CD8-positive, alpha-beta memory T cell (primary cell): ENCODE measurements around the gene CDK5RAP2. TPM values are rescaled to one million over a fixed set of nuclear protein-coding genes. Genes with fewer than 3 reads are reported as not detected.
A peak's percentile ranks its signal among the peaks of the same experiment; 100 is the strongest.
"Not testable (repeated sequence)": the region's sequence is repeated elsewhere in the genome, so short reads cannot be mapped to it uniquely, and the experiment has no call there.

Experiments
- CTCF ChIA-PET: fragments of 350-600 bp; sonication (Branson Sonifier 250); formaldehyde crosslinking; loops from one replicate; lab custom pipeline; 2021; ENCODE audit warnings: antibody characterized with exemption; lab: Charles Lee
- POLR2A ChIA-PET: fragments of 350-600 bp; sonication (Branson Sonifier 250); formaldehyde crosslinking; loops from one replicate; lab custom pipeline; 2021; ENCODE audit warnings: antibody characterized with exemption; lab: Charles Lee
- DNase-seq, 5 donors: peaks; one replicate each; pipeline versions ENCODE4 v3.0.0 to v3.0.0-alpha.2; 2020 to 2022; ENCODE audit warnings: mixed read lengths in 1 of 5
- H3K27ac ChIP-seq: one replicate; pipeline ENCODE4 v1.7.0; 2013; ENCODE audit warnings: low read depth, mild to moderate bottlenecking, low read length, moderate library complexity
- H3K27me3 ChIP-seq: 2 replicates; pipeline ENCODE4 v1.7.0; 2013; ENCODE audit warnings: low read length, mild to moderate bottlenecking; ENCODE audit not compliant: insufficient read depth, poor library complexity, severe bottlenecking
- H3K36me3 ChIP-seq: 2 replicates; pipeline ENCODE4 v1.7.0; 2013; ENCODE audit warnings: mild to moderate bottlenecking, low read length, moderate library complexity; ENCODE audit not compliant: insufficient read depth
- H3K4me1 ChIP-seq: 2 replicates; pipeline ENCODE4 v1.7.0; 2013; ENCODE audit warnings: mild to moderate bottlenecking, low read length, moderate library complexity; ENCODE audit not compliant: insufficient read depth
- H3K4me3 ChIP-seq: 2 replicates; pipeline ENCODE4 v1.7.0; 2013; ENCODE audit warnings: mild to moderate bottlenecking, low read length
- H3K9me3 ChIP-seq: 2 replicates; pipeline ENCODE4 v1.7.0; 2013; ENCODE audit warnings: mild to moderate bottlenecking, low read length
- H3K27ac Mint-ChIP-seq, 8 donors: one replicate each; pipeline ENCODE4 v1.8.0; 2020 to 2021; ENCODE audit warnings: mixed read lengths in 8 of 8, mild to moderate bottlenecking in 6 of 8, inconsistent platforms in 3 of 8, moderate library complexity in 3 of 8
- H3K27me3 Mint-ChIP-seq, 2 donors: one replicate each; pipeline ENCODE4 v1.8.0; 2020 to 2021; ENCODE audit warnings: mixed read lengths in 2 of 2, mild to moderate bottlenecking in 1 of 2, moderate library complexity in 1 of 2
- H3K36me3 Mint-ChIP-seq, 3 donors: one replicate each; pipeline ENCODE4 v1.8.0; 2020 to 2021; ENCODE audit warnings: mixed read lengths in 3 of 3, inconsistent platforms in 1 of 3, mild to moderate bottlenecking in 1 of 3
- H3K4me1 Mint-ChIP-seq, 3 donors: one replicate each; pipeline ENCODE4 v1.8.0; 2020 to 2021; ENCODE audit warnings: mixed read lengths in 3 of 3, inconsistent platforms in 1 of 3, mild to moderate bottlenecking in 1 of 3
- H3K4me3 Mint-ChIP-seq, 7 donors: one replicate each; pipeline ENCODE4 v1.8.0; 2020 to 2021; ENCODE audit warnings: mixed read lengths in 7 of 7, mild to moderate bottlenecking in 6 of 7, moderate library complexity in 4 of 7, inconsistent platforms in 2 of 7
- H3K9me3 Mint-ChIP-seq, 5 donors: one replicate each; pipeline ENCODE4 v1.8.0; 2020 to 2022; ENCODE audit warnings: mixed read lengths in 5 of 5, mild to moderate bottlenecking in 3 of 5, moderate library complexity in 2 of 5, inconsistent platforms in 1 of 5
- polyA plus RNA-seq: library from polyadenylated mRNA; unstranded; fragments of 300-500 nt; fragmentation: Illumina TruSeq; gene quantifications from one replicate; pipeline ENCODE4 v1.2.3, GENCODE V29; 2021
- total RNA-seq, 2 experiments: library from RNA; stranded (reverse); gene quantifications; one replicate each; pipeline ENCODE4 v1.2.3, GENCODE V29; 2021

Gene CDK5RAP2
- total and polyA plus RNA-seq, 3 experiments from 2014 or later = 34.0 to 56.8 (median 56.6) TPM

DNA sequence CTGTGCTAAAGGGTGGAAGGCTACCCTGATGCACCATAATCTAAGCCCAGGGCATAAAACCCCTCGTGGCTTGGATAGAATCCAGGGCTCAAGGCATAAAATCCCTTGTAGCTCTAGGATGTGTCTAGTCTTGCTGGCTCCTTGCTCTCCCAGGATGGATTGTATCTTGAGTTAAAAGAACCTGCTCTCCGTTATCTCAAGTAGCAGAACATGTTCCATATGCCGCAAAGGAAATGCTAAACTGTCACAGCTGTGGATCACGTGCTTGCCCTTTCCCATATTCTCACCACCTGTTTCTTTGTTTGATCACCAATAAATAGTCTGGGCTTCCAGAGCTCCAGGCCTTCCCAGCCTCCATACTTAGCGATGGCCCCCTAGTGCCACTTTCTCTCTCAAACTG is 82.1 kb downstream of the CDK5RAP2 start:
- H3K27me3 Mint-ChIP-seq, H3K27ac ChIP-seq, DNase-seq, POLR2A ChIA-PET, H3K27me3 ChIP-seq, H3K9me3 Mint-ChIP-seq, H3K36me3 ChIP-seq, H3K4me3 Mint-ChIP-seq, H3K4me1 ChIP-seq, CTCF ChIA-PET, H3K4me3 ChIP-seq, H3K9me3 ChIP-seq: not testable (repeated sequence)
- Mint-ChIP-seq H3K27ac (peak overlapping the region in 4 of 8 donors; percentile 25 to 71 (median 42)), H3K4me1 (peaks cover 8 to 13% (median 10%) of the 10 kb centered on the region in 3 donors), H3K36me3 (peaks cover 12 to 42% (median 17%) of the 10 kb centered on the region in 3 donors)

- H3K27me3 ChIP-seq, H3K36me3 ChIP-seq, DNase-seq, H3K4me3 ChIP-seq, H3K9me3 ChIP-seq, CTCF ChIA-PET, H3K9me3 Mint-ChIP-seq, POLR2A ChIA-PET, H3K27me3 Mint-ChIP-seq, H3K27ac ChIP-seq, H3K4me1 ChIP-seq, H3K27ac Mint-ChIP-seq, H3K4me3 Mint-ChIP-seq: not testable (repeated sequence)
- Mint-ChIP-seq H3K36me3 (peaks cover 12 to 31% (median 15%) of the 10 kb centered on the region in 3 donors), H3K4me1 (peaks cover 7 to 11% (median 8%) of the 10 kb centered on the region in 3 donors)
Observed at GRCh38 chr9:120496438-120496837, 83.5 kb downstream of the CDK5RAP2 start.

- peak overlapping the region in 2 of 8 donors; percentile 3 to 10 for H3K27ac Mint-ChIP-seq
- H3K4me1 Mint-ChIP-seq = peaks cover 0 to 8% (median 2%) of the 10 kb centered on the region in 3 donors
- H3K27me3 ChIP-seq = no peaks in the 10 kb centered on the region
- ChIA-PET CTCF (no interaction called here), POLR2A (no interaction called here)
- no peaks in the 10 kb centered on the region for H3K4me1 ChIP-seq
- H3K36me3 ChIP-seq = peaks cover 23% of the 10 kb centered on the region
- no peak for DNase-seq
- peaks cover 12 to 62% (median 33%) of the 10 kb centered on the region in 3 donors for H3K36me3 Mint-ChIP-seq
- no peak overlapping the region for H3K4me3 ChIP-seq
- H3K9me3 Mint-ChIP-seq = peaks cover 0 to 3% (median 0%) of the 10 kb centered on the region in 5 donors
- no peak overlapping the region for H3K4me3 Mint-ChIP-seq
- no peaks in the 10 kb centered on the region for H3K9me3 ChIP-seq
- H3K27ac ChIP-seq = no peak overlapping the region
- no peaks in the 10 kb centered on the region for H3K27me3 Mint-ChIP-seq
Observed at GRCh38 chr9:120490888-120491595, 88.9 kb downstream of the CDK5RAP2 start.

DNA sequence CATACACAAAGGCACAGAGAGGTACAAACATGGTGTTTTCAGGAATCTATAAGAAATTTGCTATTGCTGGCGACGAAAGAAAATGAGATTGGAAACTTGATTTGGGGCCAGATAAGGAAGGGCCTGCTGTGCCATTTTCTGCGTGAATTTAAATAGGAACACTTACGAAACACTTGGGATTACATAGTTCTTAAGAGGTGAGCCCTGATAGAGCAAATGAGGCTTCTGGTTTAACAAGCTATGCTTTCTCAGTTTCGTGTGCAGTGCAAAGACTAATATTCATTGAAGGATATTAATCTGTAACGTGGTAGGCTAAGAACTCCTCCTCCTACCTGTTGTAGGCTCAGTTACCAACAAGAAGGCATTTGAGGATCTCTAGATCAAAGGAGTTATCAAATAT is 93.1 kb downstream of the CDK5RAP2 start:
- H3K9me3 ChIP-seq = no peaks in the 10 kb centered on the region
- Mint-ChIP-seq H3K27me3 (peaks cover 0 to 2% of the 10 kb centered on the region in 2 donors), H3K4me3 (no peak overlapping the region), H3K4me1 (peaks cover 0 to 2% (median 0%) of the 10 kb centered on the region in 3 donors), H3K27ac (peak overlapping the region in 2 of 8 donors; percentile 3 to 48), H3K36me3 (peaks cover 9 to 85% (median 45%) of the 10 kb centered on the region in 3 donors), H3K9me3 (no peaks in the 10 kb centered on the region)
- DNase-seq = no peak
- POLR2A ChIA-PET = no interaction called here
- H3K4me3 ChIP-seq = no peak overlapping the region
- CTCF ChIA-PET = no interaction called here
- no peaks in the 10 kb centered on the region for H3K4me1 ChIP-seq
- H3K27ac ChIP-seq = no peak overlapping the region
- no peaks in the 10 kb centered on the region for H3K27me3 ChIP-seq
- H3K36me3 ChIP-seq = peaks cover 34% of the 10 kb centered on the region

- H3K36me3 ChIP-seq = peaks cover 33% of the 10 kb centered on the region
- H3K27me3 Mint-ChIP-seq = peaks cover 0 to 2% of the 10 kb centered on the region in 2 donors
- POLR2A ChIA-PET = no interaction called here
Observed at GRCh38 chr9:120486347-120486746, 93.6 kb downstream of the CDK5RAP2 start.

GRCh38 chr9:120485788-120486187 is 94.2 kb downstream of the CDK5RAP2 start:
- no peak for DNase-seq
- Histone ChIP-seq H3K36me3 (peaks cover 27% of the 10 kb centered on the region), H3K4me3 (no peak overlapping the region), H3K4me1 (no peaks in the 10 kb centered on the region), H3K9me3 (no peaks in the 10 kb centered on the region), H3K27me3 (no peaks in the 10 kb centered on the region), H3K27ac (no peak overlapping the region)
- Mint-ChIP-seq H3K4me1 (peaks cover 0 to 4% (median 2%) of the 10 kb centered on the region in 3 donors), H3K9me3 (no peaks in the 10 kb centered on the region), H3K27me3 (peaks cover 0 to 2% of the 10 kb centered on the region in 2 donors), H3K36me3 (peaks cover 8 to 89% (median 40%) of the 10 kb centered on the region in 3 donors), H3K27ac (peak overlapping the region in 1 of 8 donors; percentile 50), H3K4me3 (no peak overlapping the region)
- ChIA-PET POLR2A (no interaction called here), CTCF (no interaction called here)

More at GRCh38 chr9:120486347-120486746, 93.6 kb downstream of the CDK5RAP2 start:
- Mint-ChIP-seq H3K27ac (peak overlapping the region in 2 of 8 donors; percentile 3 to 50), H3K9me3 (no peaks in the 10 kb centered on the region), H3K36me3 (peaks cover 9 to 88% (median 43%) of the 10 kb centered on the region in 3 donors), H3K4me3 (no peak overlapping the region), H3K4me1 (peaks cover 0 to 2% (median 0%) of the 10 kb centered on the region in 3 donors)
- Histone ChIP-seq H3K4me3 (no peak overlapping the region), H3K9me3 (no peaks in the 10 kb centered on the region), H3K27ac (no peak overlapping the region), H3K27me3 (no peaks in the 10 kb centered on the region), H3K4me1 (no peaks in the 10 kb centered on the region)
- CTCF ChIA-PET = no interaction called here
- DNase-seq = no peak

DNA sequence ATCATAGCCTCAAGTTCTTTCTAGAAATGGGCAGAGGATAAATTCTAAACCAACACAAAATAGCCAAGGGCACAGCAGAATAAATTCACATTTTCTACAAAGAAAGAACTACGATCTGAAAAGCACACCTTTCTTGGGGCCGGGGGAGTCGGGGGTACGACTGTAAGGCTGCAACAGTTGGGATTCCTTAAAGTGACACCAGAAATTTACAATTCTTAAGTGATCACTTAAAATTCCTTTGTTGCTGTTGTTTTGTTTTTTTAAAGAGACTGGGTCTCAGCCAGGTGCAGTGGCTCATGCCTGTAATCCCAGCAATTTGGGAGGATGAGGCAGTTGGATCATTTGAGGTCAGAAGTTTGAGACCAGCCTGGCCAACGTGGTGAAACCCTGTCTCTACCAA is 95.8 kb downstream of the CDK5RAP2 start:
- no peaks in the 10 kb centered on the region for H3K9me3 ChIP-seq
- peaks cover 0 to 2% of the 10 kb centered on the region in 2 donors for H3K27me3 Mint-ChIP-seq

GRCh38 chr9:120482424-120483186 is 97.4 kb downstream of the CDK5RAP2 start:
- H3K4me1 ChIP-seq = no peaks in the 10 kb centered on the region
- H3K9me3 ChIP-seq = no peaks in the 10 kb centered on the region
- H3K36me3 ChIP-seq = peaks cover 21% of the 10 kb centered on the region
- ChIA-PET POLR2A (no interaction called here), CTCF (no interaction called here)
- Mint-ChIP-seq H3K4me1 (peaks cover 0 to 6% (median 2%) of the 10 kb centered on the region in 3 donors), H3K27ac (peak overlapping the region in 3 of 8 donors; percentile 3 to 66 (median 55)), H3K4me3 (no peak overlapping the region), H3K36me3 (peaks cover 3 to 78% (median 31%) of the 10 kb centered on the region in 3 donors), H3K9me3 (no peaks in the 10 kb centered on the region), H3K27me3 (peaks cover 0 to 2% of the 10 kb centered on the region in 2 donors)
- DNase-seq = no peak
- H3K27me3 ChIP-seq = no peaks in the 10 kb centered on the region
- no peak overlapping the region for H3K27ac ChIP-seq
- no peak overlapping the region for H3K4me3 ChIP-seq

More for the DNA sequence above, 95.8 kb downstream of the CDK5RAP2 start:
- H3K36me3 Mint-ChIP-seq = peaks cover 3 to 81% (median 32%) of the 10 kb centered on the region in 3 donors
- H3K4me3 ChIP-seq = no peak overlapping the region
- H3K4me3 Mint-ChIP-seq = no peak overlapping the region
- H3K9me3 Mint-ChIP-seq = no peaks in the 10 kb centered on the region
- no peaks in the 10 kb centered on the region for H3K4me1 ChIP-seq
- no peak for DNase-seq
- peaks cover 0 to 6% (median 2%) of the 10 kb centered on the region in 3 donors for H3K4me1 Mint-ChIP-seq
- CTCF ChIA-PET = no interaction called here
- POLR2A ChIA-PET = no interaction called here
- H3K27me3 ChIP-seq = no peaks in the 10 kb centered on the region
- no peak overlapping the region for H3K27ac Mint-ChIP-seq
- peaks cover 21% of the 10 kb centered on the region for H3K36me3 ChIP-seq
- no peak overlapping the region for H3K27ac ChIP-seq
